K562 (cell line): ENCODE results near the gene SVIL. TPM values are rescaled to one million over a fixed set of nuclear protein-coding genes. Genes with fewer than 3 reads are reported as not detected.

Experiments used
- ATAC-seq: fragments of 200-7000 bp; cut with Tn5 transposase; 3 replicates; pipeline ENCODE4 v1.9.1; 2020; ENCODE audit warnings: moderate library complexity
- BruUV-seq: library from RNA; stranded (reverse); fragments of 400-500 nt; replicated peaks from 2 replicates; lab custom pipeline; 2021; lab: Mats Ljungman, UMichigan
- CTCF ChIA-PET: fragments of 300-600 bp; formaldehyde crosslinking; extraction: SDS; loops from one replicate; lab custom pipeline; 2021; ENCODE audit warnings: low intra/inter-chr PET ratio; lab: Yijun Ruan, JAX
- POLR2A ChIA-PET: fragments of 300-600, 350-650 bp; sonication (Branson Sonifier 250); formaldehyde crosslinking; extraction: SDS; loops from one replicate; lab custom pipeline; 2021; ENCODE audit warnings: antibody characterized with exemption, inconsistent platforms; lab: Yijun Ruan, JAX
- DNase-seq, 4 experiments: peaks; one replicate each; pipeline versions ENCODE4 v3.0.0 to v3.0.0-alpha.2; 2011 to 2018; ENCODE audit warnings: low spot score in 3 of 4, mixed read lengths in 3 of 4; ENCODE audit errors: extremely low read depth in 1 of 4
- FAIRE-seq: peaks from 2 replicates; lab custom pipeline; 2011; peaks lifted over from hg19 to GRCh38; lab: Jason Lieb, UNC
- H2AFZ ChIP-seq: 2 replicates; pipeline ENCODE4 v1.6.0; 2011; ENCODE audit warnings: low read depth, low read length, control low read depth, inconsistent platforms
- H3K27ac ChIP-seq: fragments of 200-600 bp; 3 replicates; pipeline ENCODE4 v1.8.0; 2011; ENCODE audit warnings: low read depth, mild to moderate bottlenecking, control low read depth, inconsistent platforms, low read length, moderate library complexity, mixed read lengths; ENCODE audit errors: extremely low read depth
- H3K27me3 ChIP-seq, 2 experiments: fragments of 300-600 bp in 1 of 2; 2 replicates in 1 of 2; 3 replicates in 1 of 2; pipeline versions ENCODE4 v1.6.0 to v1.8.0; 2011; ENCODE audit warnings: inconsistent platforms in 2 of 2, low read length in 2 of 2, mild to moderate bottlenecking in 1 of 2, mixed read lengths in 1 of 2, moderate library complexity in 1 of 2; ENCODE audit not compliant: control insufficient read depth in 2 of 2, insufficient read depth in 2 of 2
- H3K36me3 ChIP-seq: fragments of 300-600 bp; 3 replicates; pipeline ENCODE4 v1.8.0; 2011; ENCODE audit warnings: mild to moderate bottlenecking, low read length, inconsistent platforms; ENCODE audit not compliant: control insufficient read depth, insufficient read depth
- H3K4me1 ChIP-seq, 2 experiments: fragments of 200-600 bp in 1 of 2; replicated peaks in 1 of 2; 2 replicates in 1 of 2; 3 replicates in 1 of 2; pipeline versions ENCODE4 v1.5.1 to v1.8.0; 2011; ENCODE audit warnings: inconsistent platforms in 2 of 2, low read length in 2 of 2, mild to moderate bottlenecking in 1 of 2, mixed read lengths in 1 of 2, moderate library complexity in 1 of 2; ENCODE audit not compliant: control insufficient read depth in 2 of 2, insufficient read depth in 2 of 2
- H3K4me2 ChIP-seq: 2 replicates; pipeline ENCODE4 v1.6.1; 2011; ENCODE audit warnings: low read length, control low read depth, inconsistent platforms, mixed read lengths; ENCODE audit not compliant: insufficient read depth
- H3K4me3 ChIP-seq: fragments of 200-600 bp; sonication (generic), shearing (Covaris generic); 2 replicates; pipeline ENCODE4 v1.5.1; 2016; ENCODE audit warnings: control low read depth, inconsistent platforms
- H3K79me2 ChIP-seq: fragments of 200-600 bp; 3 replicates; pipeline ENCODE4 v1.8.0; 2011; ENCODE audit warnings: low read length, inconsistent platforms; ENCODE audit not compliant: control insufficient read depth, insufficient read depth
- H3K9ac ChIP-seq, 2 experiments: 2 replicates each; pipeline versions ENCODE4 v1.6.0 to v1.6.1; 2011; ENCODE audit warnings: low read depth in 2 of 2, low read length in 2 of 2, control low read depth in 1 of 2, inconsistent platforms in 1 of 2, mild to moderate bottlenecking in 1 of 2, mixed read lengths in 1 of 2; ENCODE audit not compliant: insufficient read depth in 1 of 2
- H3K9me1 ChIP-seq: one replicate; pipeline ENCODE4 v1.6.0; 2011; ENCODE audit warnings: inconsistent platforms, mild to moderate bottlenecking, low read length, moderate library complexity; ENCODE audit not compliant: control insufficient read depth, insufficient read depth
- H3K9me3 ChIP-seq: replicated peaks from 2 replicates; pipeline ENCODE4 v1.5.1; 2011; ENCODE audit warnings: low read depth, low read length, inconsistent platforms; ENCODE audit not compliant: control insufficient read depth, insufficient read depth
- H4K20me1 ChIP-seq: replicated peaks from 2 replicates; pipeline ENCODE4 v1.6.1; 2011; ENCODE audit warnings: low read length, inconsistent platforms, mixed read lengths; ENCODE audit not compliant: control insufficient read depth, insufficient read depth
- ATF1 ChIP-seq, 2 experiments: fragments of 450-650 bp in 1 of 2; IDR thresholded peaks; 2 replicates each; pipeline ENCODE4 v1.6.1; 2016; ENCODE audit warnings: missing compliant biosample characterization in 1 of 2, missing genetic modification characterization in 1 of 2
- COPS2 ChIP-seq: fragments of 450-650 bp; conservative IDR thresholded peaks from 2 replicates; pipeline ENCODE4 v1.6.1; 2016; ENCODE audit warnings: mild to moderate bottlenecking, moderate library complexity
- FOS ChIP-seq: IDR thresholded peaks from 3 replicates; pipeline ENCODE4 v1.6.1; 2011; ENCODE audit not compliant: insufficient read length; ENCODE audit errors: extremely low read depth
- HDAC3 ChIP-seq: fragments of 450-650 bp; IDR thresholded peaks from 2 replicates; pipeline ENCODE4 v1.6.1; 2018; ENCODE audit warnings: borderline replicate concordance, mild to moderate bottlenecking, moderate library complexity; ENCODE audit not compliant: partially characterized antibody
- ILK ChIP-seq: fragments of 450-650 bp; IDR thresholded peaks from 2 replicates; pipeline ENCODE4 v1.6.1; 2016; ENCODE audit warnings: missing genetic modification characterization, low read depth, mild to moderate bottlenecking, missing compliant biosample characterization, moderate library complexity, borderline replicate concordance
- PHF8 ChIP-seq: fragments of 200-600 bp; sonication (generic); IDR thresholded peaks from 2 replicates; pipeline ENCODE4 v1.6.1; 2012; ENCODE audit warnings: mixed run types, mild to moderate bottlenecking, inconsistent platforms, low read length, moderate library complexity, borderline replicate concordance
- SRSF7 ChIP-seq: fragments of 200-400 bp; formaldehyde crosslinking; optimal IDR thresholded peaks from 2 replicates; pipeline ENCODE3; 2017; ENCODE audit warnings: mild to moderate bottlenecking, low read depth, low read length
- SRSF9 ChIP-seq: fragments of 200-400 bp; formaldehyde crosslinking; IDR thresholded peaks from 2 replicates; pipeline ENCODE4 v1.6.1; 2017; ENCODE audit warnings: low read depth, low read length, borderline replicate concordance
- U2AF2 ChIP-seq: fragments of 200-400 bp; formaldehyde crosslinking; optimal IDR thresholded peaks from 2 replicates; pipeline ENCODE3; 2017; ENCODE audit warnings: low read depth, mild to moderate bottlenecking, low read length
- YY1 ChIP-seq, 3 experiments: IDR thresholded peaks; 2 replicates each; pipeline ENCODE4 v1.6.1; 2011; ENCODE audit warnings: low read length in 2 of 3, mild to moderate bottlenecking in 2 of 3, moderate library complexity in 2 of 3, borderline replicate concordance in 1 of 3, control low read depth in 1 of 3, low read depth in 1 of 3; ENCODE audit not compliant: insufficient read depth in 3 of 3, insufficient replicate concordance in 2 of 3, control insufficient read depth in 1 of 3, insufficient read length in 1 of 3; ENCODE audit errors: extremely low read depth in 1 of 3
- ZNF668 ChIP-seq: fragments of 250-450 bp; sonication (Bioruptor Pico); IDR thresholded peaks from 2 replicates; pipeline ENCODE4 v1.8.0; 2022; ENCODE audit warnings: mild to moderate bottlenecking, inconsistent platforms
- WGBS: fragments of 100-300 bp; shearing (Covaris generic); methylation state at CpG from one replicate; pipeline ENCODE4 v1.1.6; 2016; ENCODE audit warnings: low coverage, mixed read lengths; ENCODE audit not compliant: insufficient coverage; ENCODE audit errors: missing lambda C conversion rate; 5-methylcytosine and 5-hydroxymethylcytosine counted together
- in situ Hi-C: fragments of 300-500 bp; cut with MboI; formaldehyde crosslinking; loops from 4 replicates; pipeline ENCODE4 v1.15.0; 2018; ENCODE audit warnings: inconsistent platforms, mixed read lengths
- intact Hi-C: fragments of 100-400 bp; cut with micrococcal nuclease; formaldehyde crosslinking; loops from 2 replicates; pipeline ENCODE4 v1.14.2; 2022
- polyA plus RNA-seq, 8 experiments: library from polyadenylated mRNA; depleted of rRNA in 4 of 8; stranded (reverse) in 5 of 8; unstranded in 3 of 8; fragments of >200 nt; fragmentation: Nextera tagmentation in 2 of 8; fragmentation: Illumina TruSeq in 1 of 8; extraction: Ambion mirVana in 2 of 8; extraction: Trizol in 1 of 8; gene quantifications; 2 replicates each; pipeline versions ENCODE4 v1.2.1 to v1.2.3, GENCODE V29; 2011 to 2014; ENCODE audit warnings: inconsistent platforms in 1 of 8, missing spikeins in 1 of 8
- total RNA-seq, 7 experiments: library from RNA; depleted of rRNA in 6 of 7; stranded (reverse); fragments of >200 nt in 6 of 7; fragmentation: Illumina TruSeq in 2 of 7; extraction: Trizol in 2 of 7; gene quantifications; 2 replicates each; pipeline versions ENCODE4 v1.2.1 to v1.2.3, GENCODE V29; 2011 to 2021; ENCODE audit warnings: low replicate concordance in 1 of 7
- TF ChIP-seq, protein P1 (sequence below): fragments of 250-450 bp; sonication (Bioruptor Pico); IDR thresholded peaks from 2 replicates; pipeline ENCODE4 v1.5.0; 2021

SVIL gene
- total and polyA plus RNA-seq, 9 of the 15 experiments (the other 6 are each of a cell fraction or from before 2014, with no cell fraction given): under 0.01 to 0.18 (median 0.05) TPM; not detected in 3

DNA sequence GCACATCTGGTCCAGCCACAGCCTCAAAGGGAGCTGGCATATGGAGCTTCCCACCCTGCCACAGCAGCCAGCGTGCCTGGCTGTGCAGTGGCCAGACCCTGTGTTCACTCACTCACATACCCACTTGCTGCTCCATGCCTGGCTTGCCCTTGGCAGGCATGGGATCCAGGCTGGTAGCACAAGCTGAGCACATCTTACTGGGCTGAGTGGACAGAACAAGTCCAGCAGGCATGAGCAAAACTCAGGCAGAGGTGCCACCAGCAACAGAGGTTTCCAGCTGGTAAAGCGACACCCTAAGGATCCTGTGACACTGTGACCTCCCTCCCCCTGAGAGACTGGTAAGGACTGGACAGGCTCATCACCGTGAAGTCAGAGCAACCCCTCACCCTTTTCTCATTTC lies 25.1 kb downstream of the SVIL start:
- intact Hi-C loops (no loop called here), in situ Hi-C loops (no loop called here)
- no peaks in the 10 kb centered on the region for H3K9me3 ChIP-seq
- no peaks in the 10 kb centered on the region for H3K4me1 ChIP-seq
- no peak overlapping the region for H3K27ac ChIP-seq
- H2AFZ ChIP-seq: no peak overlapping the region
- H4K20me1 ChIP-seq: no peaks in the 10 kb centered on the region
- CTCF ChIA-PET: no interaction called here
- H3K27me3 ChIP-seq: 0 out of 5 replicates have a peak, but pooled peaks cover 0 to 7% of the 10 kb centered on the region in 2 experiments
- no TSS peak for BruUV-seq
- no peak overlapping the region for H3K4me3 ChIP-seq
- H3K9me1 ChIP-seq: no peaks in the 10 kb centered on the region
- WGBS: 0% methylated on average over 3 of the region's 3 CpGs
- ATAC-seq: no peak
- no peak overlapping the region for H3K9ac ChIP-seq
- FAIRE-seq: no peak
- H3K4me2 ChIP-seq: no peak overlapping the region
- POLR2A ChIA-PET: no interaction called here
- TF ChIP-seq COPS2: no peak
- TF ChIP-seq ILK: no peak
- TF ChIP-seq ATF1 (CRISPR knock-in tag; IDR thresholded peaks at IDR 0.05): no peak
- TF ChIP-seq ATF1 (tag; IDR thresholded peaks at IDR 0.05): no peak
- TF ChIP-seq SRSF7: no peak
- TF ChIP-seq SRSF9: no peak
- no peak for TF ChIP-seq FOS
- TF ChIP-seq YY1 (IDR thresholded peaks at IDR 0.05; ENCODE audit: borderline replicate concordance in 1 of 3, control insufficient read depth in 1 of 3, extremely low read depth in 1 of 3, insufficient read depth in 3 of 3, insufficient read length in 1 of 3, insufficient replicate concordance in 2 of 3, low read depth in 1 of 3, low read length in 2 of 3): no peak
- no peak for TF ChIP-seq PHF8
- TF ChIP-seq, protein P1, sequence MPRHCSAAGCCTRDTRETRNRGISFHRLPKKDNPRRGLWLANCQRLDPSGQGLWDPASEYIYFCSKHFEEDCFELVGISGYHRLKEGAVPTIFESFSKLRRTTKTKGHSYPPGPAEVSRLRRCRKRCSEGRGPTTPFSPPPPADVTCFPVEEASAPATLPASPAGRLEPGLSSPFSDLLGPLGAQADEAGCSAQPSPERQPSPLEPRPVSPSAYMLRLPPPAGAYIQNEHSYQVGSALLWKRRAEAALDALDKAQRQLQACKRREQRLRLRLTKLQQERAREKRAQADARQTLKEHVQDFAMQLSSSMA (CRISPR knock-in tag): no peak
- no peak for TF ChIP-seq HDAC3
- no peak for TF ChIP-seq ZNF668 (CRISPR knock-in tag)
- no peak for TF ChIP-seq U2AF2
- no peaks in the 10 kb centered on the region for H3K36me3 ChIP-seq
- no peaks in the 10 kb centered on the region for H3K79me2 ChIP-seq
- no peak for DNase-seq
